ENCODE measurements around the gene TRIM40. TPM values are rescaled to one million over a fixed set of nuclear protein-coding genes. Genes with fewer than 3 reads are reported as not detected.

TRIM40 gene
- total RNA-seq, 2 experiments from 2014 or later, result not detected

DNA sequence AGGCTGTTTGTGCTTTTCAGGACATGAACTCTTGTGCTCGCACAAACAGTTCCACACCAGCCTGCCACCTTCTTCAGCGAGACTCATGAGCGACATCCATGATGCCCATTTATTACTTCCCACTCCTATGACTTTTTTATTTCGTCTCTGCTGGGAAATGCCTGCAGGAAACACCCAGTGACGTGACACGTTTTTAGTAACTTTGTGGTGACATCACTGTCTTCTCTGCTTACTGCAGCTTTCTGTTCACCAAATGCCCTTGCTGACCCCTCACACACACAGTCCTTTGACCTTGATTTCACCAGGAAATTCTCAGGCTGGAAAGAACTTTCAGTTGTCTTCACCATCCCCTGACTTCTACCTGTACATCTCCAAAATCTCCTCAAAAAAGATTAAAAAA is 8.9 kb downstream of the TRIM40 start:
- H3K36me3 Mint-ChIP-seq (ENCODE audit: low read depth), result no peaks in the 10 kb centered on the region
- ChIA-PET POLR2A (no interaction called here), CTCF (interaction anchor here (1.6 to 1.8 kb wide), 3 partner anchors 13 to 20 kb away, joined by 3 to 4 read pairs (median 3); no protein-coding TSS in a partner anchor)
- peaks cover 48% of the 10 kb centered on the region for H3K27me3 Mint-ChIP-seq
- no peak overlapping the region for H3K27ac Mint-ChIP-seq
- no peak overlapping the region for H3K4me3 Mint-ChIP-seq
- no peaks in the 10 kb centered on the region for H3K9me3 Mint-ChIP-seq
- no peaks in the 10 kb centered on the region for H3K4me1 Mint-ChIP-seq
- no peak for DNase-seq

GRCh38 chr6:30145818-30146217 is 9.9 kb downstream of the TRIM40 start:
- Mint-ChIP-seq H3K4me1 (no peaks in the 10 kb centered on the region), H3K36me3 (ENCODE audit: low read depth) (no peaks in the 10 kb centered on the region), H3K27me3 (peaks cover 46% of the 10 kb centered on the region), H3K27ac (no peak overlapping the region), H3K4me3 (no peak overlapping the region), H3K9me3 (no peaks in the 10 kb centered on the region)
- ChIA-PET POLR2A (no interaction called here), CTCF (interaction anchor here (1.6 to 1.8 kb wide), 2 partner anchors 16 to 21 kb away, joined by 3 read pairs; no protein-coding TSS in a partner anchor)
- DNase-seq, result no peak

GRCh38 chr6:30147096-30147495 is 11.2 kb downstream of the TRIM40 start:
- Mint-ChIP-seq H3K27ac (no peak overlapping the region), H3K27me3 (peaks cover 35% of the 10 kb centered on the region), H3K36me3 (ENCODE audit: low read depth) (no peaks in the 10 kb centered on the region), H3K4me1 (peaks cover 4% of the 10 kb centered on the region), H3K9me3 (no peaks in the 10 kb centered on the region), H3K4me3 (no peak overlapping the region)
- ChIA-PET POLR2A (no interaction called here), CTCF (interaction anchor here (2.6 kb wide), 1 partner anchor 16 kb away, joined by 10 read pairs; no protein-coding TSS in a partner anchor)
- DNase-seq, result no peak

DNA sequence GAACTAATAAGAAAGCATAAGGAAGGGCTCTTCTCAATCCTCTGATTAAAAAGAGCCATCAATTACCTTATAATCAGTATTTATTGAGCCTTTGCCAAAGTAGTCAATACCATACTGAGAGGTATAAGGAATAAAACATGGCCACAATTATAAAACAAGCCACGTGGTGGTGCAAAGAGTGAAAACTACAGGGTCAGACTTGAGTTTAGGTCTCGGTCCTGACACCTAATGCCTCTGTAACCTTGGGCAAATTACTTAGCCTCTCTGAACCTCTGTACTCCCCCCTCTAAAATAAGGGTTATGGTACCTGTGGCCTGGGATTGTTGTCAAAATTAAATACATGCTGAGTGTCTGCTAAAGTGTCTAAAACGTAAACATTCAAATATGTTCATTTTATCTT is 13.3 kb downstream of the TRIM40 start:
- peaks cover 28% of the 10 kb centered on the region for H3K27me3 Mint-ChIP-seq
- CTCF ChIA-PET, result interaction anchor here (0.7 to 2.6 kb wide), 2 partner anchors 18 to 35 kb away, joined by 3 to 10 read pairs; no protein-coding TSS in a partner anchor

GRCh38 chr6:30149858-30150550 is 14.1 kb downstream of the TRIM40 start:
- POLR2A ChIA-PET, result no interaction called here
- Mint-ChIP-seq H3K27ac (no peak overlapping the region), H3K9me3 (no peaks in the 10 kb centered on the region), H3K4me1 (peaks cover 4% of the 10 kb centered on the region), H3K36me3 (ENCODE audit: low read depth) (no peaks in the 10 kb centered on the region), H3K27me3 (peaks cover 24% of the 10 kb centered on the region), H3K4me3 (no peak overlapping the region)
- DNase-seq, result no peak
- CTCF ChIA-PET, result interaction anchor here (0.7 kb wide), 1 partner anchor 34 kb away, joined by 3 read pairs; no protein-coding TSS in a partner anchor

More for the DNA sequence above, 13.3 kb downstream of the TRIM40 start:
- Mint-ChIP-seq H3K36me3 (ENCODE audit: low read depth) (no peaks in the 10 kb centered on the region), H3K9me3 (no peaks in the 10 kb centered on the region), H3K4me3 (no peak overlapping the region), H3K27ac (no peak overlapping the region), H3K4me1 (peaks cover 4% of the 10 kb centered on the region)
- POLR2A ChIA-PET, result no interaction called here
- DNase-seq, result no peak

DNA sequence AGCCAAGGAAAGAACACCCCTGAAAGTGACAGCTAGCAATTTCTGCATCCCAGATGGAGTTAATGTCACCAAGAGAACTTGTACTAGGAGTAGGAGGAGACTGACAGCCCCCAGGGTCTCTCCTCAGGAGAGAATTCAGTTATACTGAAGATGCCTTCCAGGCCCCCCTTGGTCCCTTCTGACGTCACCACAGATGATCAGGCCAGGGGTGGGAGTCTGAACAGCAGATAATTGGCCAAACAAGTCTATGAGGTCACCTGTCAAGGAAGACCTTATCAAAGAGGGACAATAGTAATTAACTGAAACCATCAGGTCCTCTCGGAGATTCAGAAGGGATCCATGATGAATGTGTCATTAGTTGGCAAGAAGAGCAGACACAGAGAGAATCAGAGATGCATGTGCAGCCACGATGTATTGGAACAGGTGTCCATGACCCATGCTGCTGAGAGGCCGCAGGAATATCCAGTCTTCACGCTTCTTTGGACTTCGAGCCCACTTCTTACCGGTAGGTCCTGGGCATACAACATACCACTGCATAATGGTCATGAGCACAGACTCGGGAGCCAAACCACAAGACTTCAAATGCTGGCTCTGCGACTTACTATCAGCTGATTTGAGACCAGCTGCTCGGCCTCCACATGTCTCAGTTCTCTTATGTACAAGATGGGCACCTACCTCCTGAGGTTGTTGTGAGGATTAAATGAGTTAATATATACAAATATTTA is 14.9 kb downstream of the TRIM40 start:
- Mint-ChIP-seq H3K36me3 (ENCODE audit: low read depth) (no peaks in the 10 kb centered on the region), H3K4me3 (no peak overlapping the region), H3K4me1 (peaks cover 4% of the 10 kb centered on the region), H3K27me3 (peaks cover 21% of the 10 kb centered on the region), H3K9me3 (no peaks in the 10 kb centered on the region), H3K27ac (no peak overlapping the region)
- POLR2A ChIA-PET, result no interaction called here
- CTCF ChIA-PET, result interaction anchor here (0.8 to 1.3 kb wide), 2 partner anchors 20 to 47 kb away, joined by 3 to 4 read pairs; no protein-coding TSS in a partner anchor
- DNase-seq, result no peak

DNA sequence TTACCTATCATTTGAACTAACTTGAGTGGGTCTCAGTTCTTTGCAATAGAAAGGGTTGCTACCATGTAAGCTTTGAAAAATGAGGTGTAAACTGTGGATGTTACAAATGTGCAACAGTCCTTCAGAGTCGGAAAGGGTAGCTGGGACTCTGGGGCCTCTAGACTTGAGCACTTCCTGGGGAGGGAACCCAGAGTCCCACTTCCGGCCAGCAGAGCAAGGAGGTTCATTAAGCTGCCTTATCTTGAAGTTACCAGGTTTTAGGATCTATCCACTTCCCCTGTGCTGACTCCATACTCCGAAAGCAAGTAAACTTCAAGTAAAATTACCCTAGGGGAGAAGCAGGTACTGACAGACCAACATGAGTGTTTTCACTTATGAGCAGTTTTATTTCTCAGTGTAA is 15.6 kb downstream of the TRIM40 start:
- no peaks in the 10 kb centered on the region for H3K9me3 Mint-ChIP-seq
- ChIA-PET POLR2A (no interaction called here), CTCF (interaction anchor here (0.8 to 1.3 kb wide), 2 partner anchors 20 to 48 kb away, joined by 3 to 4 read pairs; no protein-coding TSS in a partner anchor)
- no peaks in the 10 kb centered on the region for H3K36me3 Mint-ChIP-seq (ENCODE audit: low read depth)
- H3K4me3 Mint-ChIP-seq, result no peak overlapping the region
- H3K27me3 Mint-ChIP-seq, result peaks cover 23% of the 10 kb centered on the region
- DNase-seq, result no peak
- H3K4me1 Mint-ChIP-seq, result peaks cover 4% of the 10 kb centered on the region
- H3K27ac Mint-ChIP-seq, result no peak overlapping the region

GRCh38 chr6:30152016-30152673 is 16.2 kb downstream of the TRIM40 start:
- peaks cover 23% of the 10 kb centered on the region for H3K27me3 Mint-ChIP-seq
- H3K4me3 Mint-ChIP-seq, result no peak overlapping the region
- no peaks in the 10 kb centered on the region for H3K36me3 Mint-ChIP-seq (ENCODE audit: low read depth)
- POLR2A ChIA-PET, result no interaction called here
- H3K9me3 Mint-ChIP-seq, result no peaks in the 10 kb centered on the region
- no peak for DNase-seq
- no peak overlapping the region for H3K27ac Mint-ChIP-seq
- CTCF ChIA-PET, result interaction anchor here (0.8 to 1.3 kb wide), 3 partner anchors 21 to 49 kb away, joined by 3 to 4 read pairs (median 4); no protein-coding TSS in a partner anchor
- peaks cover 4% of the 10 kb centered on the region for H3K4me1 Mint-ChIP-seq

DNA sequence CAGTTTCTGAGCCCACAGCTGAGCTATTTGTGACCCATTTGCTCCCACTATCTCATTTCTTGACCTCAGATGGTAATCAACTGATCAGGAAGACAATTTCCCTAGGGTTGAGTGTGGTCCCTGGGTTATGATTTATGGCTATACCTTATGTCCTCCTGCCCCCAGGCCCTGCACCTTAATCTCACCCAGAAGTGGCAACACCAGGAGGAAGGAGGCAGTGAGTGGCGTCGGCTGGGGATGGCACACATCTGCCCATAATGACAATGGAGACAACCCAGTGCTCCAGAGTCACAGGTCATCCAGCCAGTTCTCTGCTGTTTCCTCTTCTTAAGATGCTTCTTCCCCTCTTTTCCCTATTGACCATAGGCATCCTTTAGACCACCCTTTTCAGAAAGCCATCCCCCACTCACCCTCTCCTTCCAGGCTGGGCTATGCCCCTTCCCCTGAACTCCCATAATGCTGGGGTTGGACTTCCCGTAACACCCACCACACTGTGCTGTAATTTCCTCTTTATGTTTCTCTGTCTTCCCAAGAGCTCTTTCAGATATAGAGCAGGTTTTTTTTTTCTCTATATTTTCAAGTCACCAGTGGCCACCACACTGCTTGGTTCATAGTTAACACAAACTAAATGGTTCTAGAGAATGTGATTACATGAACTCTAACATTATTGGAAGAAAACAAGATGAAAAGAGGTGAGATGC is 17.1 kb downstream of the TRIM40 start:
- Mint-ChIP-seq H3K9me3 (no peaks in the 10 kb centered on the region), H3K4me3 (no peak overlapping the region), H3K27ac (no peak overlapping the region), H3K36me3 (ENCODE audit: low read depth) (no peaks in the 10 kb centered on the region), H3K4me1 (peaks cover 6% of the 10 kb centered on the region), H3K27me3 (peaks cover 23% of the 10 kb centered on the region)
- no peak for DNase-seq
- ChIA-PET POLR2A (no interaction called here), CTCF (interaction anchor here (1.1 kb wide), 1 partner anchor 31 kb away, joined by 4 read pairs; no protein-coding TSS in a partner anchor)

GRCh38 chr6:30154061-30154460 is 18.1 kb downstream of the TRIM40 start:
- Mint-ChIP-seq H3K4me3 (no peak overlapping the region), H3K36me3 (ENCODE audit: low read depth) (no peaks in the 10 kb centered on the region), H3K27ac (no peak overlapping the region), H3K9me3 (no peaks in the 10 kb centered on the region), H3K4me1 (peaks cover 9% of the 10 kb centered on the region), H3K27me3 (peaks cover 21% of the 10 kb centered on the region)
- no peak for DNase-seq
- ChIA-PET CTCF (interaction anchor here (1.0 to 1.6 kb wide), 3 partner anchors 13 to 51 kb away, joined by 3 to 5 read pairs (median 4); no protein-coding TSS in a partner anchor), POLR2A (no interaction called here)

GRCh38 chr6:30154709-30155519 is 19.0 kb downstream of the TRIM40 start:
- ChIA-PET POLR2A (no interaction called here), CTCF (interaction anchor here (1.0 to 1.6 kb wide), 3 partner anchors 12 to 52 kb away, joined by 3 to 5 read pairs (median 4); no protein-coding TSS in a partner anchor)
- Mint-ChIP-seq H3K4me1 (peaks cover 9% of the 10 kb centered on the region), H3K27ac (no peak overlapping the region), H3K27me3 (peaks cover 25% of the 10 kb centered on the region), H3K36me3 (ENCODE audit: low read depth) (no peaks in the 10 kb centered on the region), H3K9me3 (no peaks in the 10 kb centered on the region), H3K4me3 (no peak overlapping the region)
- no peak for DNase-seq
